Thoracic aorta (tissue), 2 donors: Measurements from ENCODE around the gene OSBPL3. TPM values are rescaled to one million over a fixed set of nuclear protein-coding genes. Genes with fewer than 3 reads are reported as not detected.

Experiments used
- ATAC-seq: fragments of 150-250 bp; one replicate; pipeline ENCODE4 v1.8.0; 2017; ENCODE audit warnings: low read depth; ENCODE audit not compliant: insufficient number of reproducible peaks, low FRiP score
- DNase-seq: peaks from one replicate; pipeline ENCODE4 v3.0.0-alpha.2; 2020; ENCODE audit warnings: low spot score
- H3K27ac ChIP-seq, 2 donors: fragments of 200-600 bp; sonication (generic); 1 replicate in 1 of 2; 2 replicates in 1 of 2; pipeline ENCODE4 v1.5.1; 2016; ENCODE audit warnings: mild to moderate bottlenecking in 2 of 2, moderate library complexity in 2 of 2
- H3K27me3 ChIP-seq: fragments of 200-600 bp; sonication (generic); replicated peaks from 2 replicates; pipeline ENCODE4 v1.6.0; 2016; ENCODE audit warnings: mild to moderate bottlenecking; ENCODE audit not compliant: insufficient read depth
- H3K36me3 ChIP-seq: fragments of 200-600 bp; sonication (generic); one replicate; pipeline ENCODE4 v1.5.1; 2016
- H3K4me1 ChIP-seq, 2 donors: fragments of 200-600 bp; sonication (generic); 1 replicate in 1 of 2; 2 replicates in 1 of 2; pipeline versions ENCODE4 v1.5.1 to v1.6.0; 2016; ENCODE audit warnings: low read depth in 2 of 2, mild to moderate bottlenecking in 1 of 2; ENCODE audit not compliant: control insufficient read depth in 1 of 2
- H3K4me3 ChIP-seq: fragments of 200-600 bp; sonication (generic); 2 replicates; pipeline ENCODE4 v1.5.1; 2016; ENCODE audit warnings: mild to moderate bottlenecking
- H3K9me3 ChIP-seq: fragments of 200-600 bp; sonication (generic); 2 replicates; pipeline ENCODE4 v1.5.1; 2016
- total RNA-seq, 2 donors: library from RNA; depleted of rRNA; stranded (reverse); fragments of >200 nt; gene quantifications; one replicate each; pipeline versions ENCODE4 v1.1.0 to v1.2.3, GENCODE V29; 2016
- TF ChIP-seq, protein P1 (sequence below): fragments of 200-600 bp; sonication (generic); IDR thresholded peaks from one replicate; pipeline ENCODE4 v1.5.1; 2019; ENCODE audit warnings: antibody characterized with exemption

OSBPL3 gene
- total RNA-seq, 2 donors from 2014 or later: 5.5 to 7.9 TPM

DNA sequence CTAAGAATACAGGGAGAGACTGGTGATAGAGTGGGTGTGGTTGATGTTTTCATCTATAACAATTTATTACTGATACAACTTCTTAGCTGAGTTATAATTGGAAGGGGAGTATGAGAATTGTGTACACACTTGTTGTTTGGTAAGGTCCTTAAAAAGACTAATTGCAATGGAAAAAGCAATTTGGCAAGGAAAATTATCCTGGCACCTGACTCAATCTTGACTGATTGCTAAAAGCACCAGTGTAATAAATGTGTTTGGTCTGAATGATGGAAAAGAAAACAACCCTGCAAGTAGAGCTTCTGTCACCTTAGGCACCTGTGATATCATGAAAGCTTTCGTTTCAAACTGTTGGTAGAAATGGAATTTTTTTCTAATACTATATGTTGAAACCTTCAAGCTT is 216.0 kb downstream of the OSBPL3 start:
- Histone ChIP-seq H3K4me3 (no peak overlapping the region), H3K9me3 (no peaks in the 10 kb centered on the region), H3K27ac (no peak overlapping the region), H3K27me3 (no peaks in the 10 kb centered on the region), H3K36me3 (no peaks in the 10 kb centered on the region), H3K4me1 (peaks cover 0 to 26% of the 10 kb centered on the region in 2 donors)
- DNase-seq: no peak
- ATAC-seq: no peak
- TF ChIP-seq, protein P1, sequence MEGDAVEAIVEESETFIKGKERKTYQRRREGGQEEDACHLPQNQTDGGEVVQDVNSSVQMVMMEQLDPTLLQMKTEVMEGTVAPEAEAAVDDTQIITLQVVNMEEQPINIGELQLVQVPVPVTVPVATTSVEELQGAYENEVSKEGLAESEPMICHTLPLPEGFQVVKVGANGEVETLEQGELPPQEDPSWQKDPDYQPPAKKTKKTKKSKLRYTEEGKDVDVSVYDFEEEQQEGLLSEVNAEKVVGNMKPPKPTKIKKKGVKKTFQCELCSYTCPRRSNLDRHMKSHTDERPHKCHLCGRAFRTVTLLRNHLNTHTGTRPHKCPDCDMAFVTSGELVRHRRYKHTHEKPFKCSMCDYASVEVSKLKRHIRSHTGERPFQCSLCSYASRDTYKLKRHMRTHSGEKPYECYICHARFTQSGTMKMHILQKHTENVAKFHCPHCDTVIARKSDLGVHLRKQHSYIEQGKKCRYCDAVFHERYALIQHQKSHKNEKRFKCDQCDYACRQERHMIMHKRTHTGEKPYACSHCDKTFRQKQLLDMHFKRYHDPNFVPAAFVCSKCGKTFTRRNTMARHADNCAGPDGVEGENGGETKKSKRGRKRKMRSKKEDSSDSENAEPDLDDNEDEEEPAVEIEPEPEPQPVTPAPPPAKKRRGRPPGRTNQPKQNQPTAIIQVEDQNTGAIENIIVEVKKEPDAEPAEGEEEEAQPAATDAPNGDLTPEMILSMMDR: no peak

DNA sequence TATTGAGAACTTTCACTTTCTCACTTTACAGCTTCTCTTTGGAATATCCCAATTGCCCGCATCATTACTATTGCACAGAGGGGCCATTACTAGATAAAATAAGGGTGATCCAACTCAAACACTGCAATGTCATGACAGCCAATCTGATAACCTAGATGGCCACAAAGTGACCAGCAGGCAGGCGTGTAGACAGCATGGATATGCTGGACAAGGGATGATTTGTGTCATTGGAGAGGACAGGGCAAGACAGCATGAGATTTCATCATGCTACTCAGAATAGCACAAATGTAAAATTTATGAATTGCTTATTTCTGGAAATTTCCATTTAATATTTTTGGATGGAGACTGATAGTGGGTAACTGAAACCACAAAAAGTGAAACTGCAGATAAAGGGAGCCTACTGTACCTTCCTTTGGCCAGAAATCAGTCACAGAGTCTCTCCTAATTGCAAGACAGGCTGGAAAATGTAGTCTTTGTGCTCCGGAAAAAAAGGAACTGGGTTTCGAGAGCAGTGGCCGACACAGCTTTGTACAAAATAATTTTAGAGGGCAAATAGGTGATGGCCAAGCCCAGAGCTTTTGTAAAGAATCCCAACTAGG is 216.6 kb downstream of the OSBPL3 start:
- TF ChIP-seq, protein P1: no peak
- Histone ChIP-seq H3K36me3 (no peaks in the 10 kb centered on the region), H3K9me3 (no peaks in the 10 kb centered on the region), H3K27me3 (no peaks in the 10 kb centered on the region), H3K27ac (no peak overlapping the region), H3K4me1 (peaks cover 0 to 22% of the 10 kb centered on the region in 2 donors), H3K4me3 (no peak overlapping the region)
- ATAC-seq (no peak), DNase-seq (no peak)

DNA sequence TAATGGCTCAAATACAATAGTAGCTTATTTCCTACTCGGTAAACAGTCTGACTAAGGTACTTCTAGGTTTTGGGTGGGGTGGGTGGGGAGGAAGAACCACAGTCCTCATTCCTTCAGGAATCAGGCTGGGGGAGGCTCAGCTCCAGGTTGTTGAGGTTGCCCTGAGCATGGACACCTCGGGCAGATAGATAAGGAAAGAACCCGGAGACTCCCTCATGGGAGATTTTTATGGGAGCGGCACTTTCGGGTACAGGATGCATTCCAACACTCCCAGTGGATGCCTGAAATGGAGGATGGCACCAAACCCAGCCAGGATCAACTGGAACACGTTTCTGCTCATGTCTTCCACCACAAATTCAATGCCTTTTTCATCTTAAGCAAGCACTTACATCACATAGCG is 217.2 kb downstream of the OSBPL3 start:
- no peak for ATAC-seq
- H3K27ac ChIP-seq: no peak overlapping the region
- no peaks in the 10 kb centered on the region for H3K9me3 ChIP-seq
- TF ChIP-seq, protein P1: no peak
- no peaks in the 10 kb centered on the region for H3K36me3 ChIP-seq
- peaks cover 6 to 28% of the 10 kb centered on the region in 2 donors for H3K4me1 ChIP-seq
- H3K27me3 ChIP-seq: no peaks in the 10 kb centered on the region
- no peak for DNase-seq
- no peak overlapping the region for H3K4me3 ChIP-seq

DNA sequence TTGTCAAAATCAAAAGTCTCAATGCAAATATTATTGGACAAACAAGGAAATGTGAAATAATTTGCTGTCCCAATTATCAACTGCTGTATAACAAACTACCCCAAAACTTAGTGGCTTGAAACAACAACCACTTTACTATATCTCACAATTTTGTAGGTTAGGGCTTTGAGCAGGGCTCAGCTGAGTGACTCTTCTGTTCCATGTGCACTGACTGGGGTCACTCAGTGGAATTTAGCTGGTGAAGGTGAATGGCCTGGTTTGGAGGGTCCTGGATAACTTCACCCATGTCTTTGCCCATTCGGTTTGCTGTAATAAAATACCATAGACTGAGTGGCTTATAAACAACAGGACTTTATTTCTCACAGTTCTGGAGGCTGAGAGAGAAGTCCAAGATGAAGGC is 219.0 kb downstream of the OSBPL3 start:
- TF ChIP-seq, protein P1: no peak
- no peak for ATAC-seq

DNA sequence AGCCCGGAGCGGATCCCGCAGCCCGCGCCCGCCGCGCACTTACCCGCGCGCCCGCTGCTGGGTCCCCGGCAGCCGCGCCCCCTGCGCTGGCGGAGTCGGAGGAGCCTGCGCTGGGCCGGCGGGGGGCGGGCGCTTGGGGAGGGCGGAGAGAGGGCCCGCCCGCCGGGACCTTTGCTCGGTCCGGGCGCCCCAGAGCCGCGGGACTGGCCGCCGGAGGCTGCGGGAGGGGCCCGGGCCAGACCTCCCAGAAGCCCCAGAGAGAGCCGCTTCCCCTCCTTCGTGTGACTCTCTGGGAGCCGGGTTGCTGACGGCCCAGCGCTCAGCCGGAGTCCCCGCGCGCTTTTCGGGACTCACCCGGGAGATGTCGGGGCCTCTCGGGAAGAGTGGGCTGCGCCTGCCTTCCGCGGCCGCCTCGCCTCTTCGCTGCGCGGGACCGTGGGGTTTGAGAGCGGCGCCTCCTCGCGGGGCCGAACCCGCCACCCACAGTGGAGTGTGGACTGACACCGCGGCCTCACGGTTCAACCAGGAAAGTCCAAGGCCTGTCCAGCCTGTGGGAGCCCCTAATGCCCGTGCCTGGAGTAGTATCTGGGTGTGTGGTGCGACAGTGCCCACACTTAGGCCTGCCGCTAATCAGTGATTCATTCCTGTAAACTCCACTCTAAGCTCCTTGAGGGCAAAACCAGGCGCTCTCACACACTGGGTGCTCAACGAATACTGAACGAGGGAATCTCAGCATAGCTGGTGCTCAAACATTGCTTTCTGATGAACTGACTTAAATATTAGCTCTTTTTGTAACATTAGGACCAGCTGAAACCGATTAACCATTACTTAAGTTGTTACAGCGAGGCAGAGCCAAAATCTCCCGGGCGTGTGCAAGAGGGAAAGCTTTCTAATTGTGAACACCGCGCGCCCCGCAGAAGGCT is 222.4 kb downstream of the OSBPL3 start, which contains the start of gene GSDME:
Gene GSDME (minus strand): TSS at position 112 of the 923 bp plus-strand sequence. CDS start 7,690 bp downstream, outside the sequence.
- DNase-seq: no peak

More for the DNA sequence above, 219.0 kb downstream of the OSBPL3 start:
- Histone ChIP-seq H3K4me1 (peaks cover 6 to 29% of the 10 kb centered on the region in 2 donors), H3K27me3 (no peaks in the 10 kb centered on the region), H3K27ac (no peak overlapping the region), H3K36me3 (no peaks in the 10 kb centered on the region), H3K4me3 (no peak overlapping the region), H3K9me3 (no peaks in the 10 kb centered on the region)
- DNase-seq: no peak

More for the DNA sequence above, 222.4 kb downstream of the OSBPL3 start, which contains the start of gene GSDME:
- TF ChIP-seq, protein P1: no peak
- Histone ChIP-seq H3K4me3 (peak within 1 kb of the TSS; percentile 85), H3K9me3 (no peaks in the 10 kb centered on the region), H3K27me3 (no peaks in the 10 kb centered on the region), H3K4me1 (peaks cover 6 to 9% of the 10 kb centered on the region in 2 donors), H3K36me3 (no peaks in the 10 kb centered on the region), H3K27ac (peak within 1 kb of the TSS; percentile 82 to 85)
- ATAC-seq: peak; percentile 49
